IPS-11a (cell line): ENCODE measurements around the gene DDX39A.
"Not testable (repeated sequence)": the region's sequence is repeated elsewhere in the genome, so short reads cannot be mapped to it uniquely, and the experiment has no call there.

Experiments used
- H3K4me3 ChIP-seq: one replicate; pipeline ENCODE4 v1.5.1; 2013; ENCODE audit warnings: low read depth, low read length, control low read depth

DDX39A gene

DNA sequence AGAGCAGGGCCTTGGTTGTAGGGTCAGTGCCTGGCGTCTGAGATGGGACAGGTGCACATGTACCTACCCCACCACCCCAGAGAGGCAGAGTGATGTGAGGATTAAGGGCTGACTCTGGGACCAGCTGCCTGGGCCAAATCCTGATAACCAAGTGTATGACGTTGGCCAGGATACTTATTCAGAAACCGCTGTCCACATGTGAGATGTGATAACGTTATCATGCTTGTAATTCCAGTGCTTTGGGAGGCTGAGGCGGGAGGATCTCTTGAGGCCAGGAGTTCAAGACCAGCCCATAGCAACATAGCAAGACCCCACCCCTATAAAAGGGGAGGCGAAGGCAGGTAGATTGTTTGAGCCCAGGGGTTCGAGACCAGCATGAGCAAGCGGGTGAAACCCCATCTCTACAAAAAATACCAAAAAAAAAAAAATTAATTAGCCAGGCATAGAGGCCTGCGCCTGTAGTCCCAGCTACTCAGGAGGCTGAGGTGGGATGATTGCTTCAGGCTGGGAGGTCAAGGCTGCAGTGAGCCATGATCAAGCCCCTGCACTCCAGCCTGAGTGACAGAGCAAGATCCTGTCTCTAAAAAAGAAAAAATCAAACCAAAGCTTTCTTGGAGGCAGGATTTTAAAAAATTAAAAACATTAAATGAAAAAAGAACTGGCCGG is 27.9 kb downstream of the DDX39A start:
- no peak overlapping the region for H3K4me3 ChIP-seq

DNA sequence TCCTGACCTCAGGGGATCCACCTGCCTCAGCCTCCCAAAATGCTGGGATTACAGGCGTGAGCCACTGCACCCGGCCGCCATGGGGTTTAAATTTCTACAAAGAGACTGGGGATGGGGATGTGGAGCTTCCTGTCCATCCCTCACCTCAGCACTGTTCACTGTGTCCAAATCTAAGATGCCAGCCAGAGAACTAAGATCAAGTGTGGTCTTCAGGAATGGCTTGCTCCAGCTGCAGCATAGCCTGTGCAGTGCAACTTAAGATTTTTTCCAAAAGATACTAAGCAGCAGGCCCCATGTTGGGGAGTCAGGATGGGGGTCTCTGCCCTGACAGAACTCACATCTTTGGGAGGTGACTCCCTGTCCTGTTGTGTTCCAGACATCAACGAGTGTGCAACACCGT is 28.6 kb downstream of the DDX39A start:
- no peak overlapping the region for H3K4me3 ChIP-seq

DNA sequence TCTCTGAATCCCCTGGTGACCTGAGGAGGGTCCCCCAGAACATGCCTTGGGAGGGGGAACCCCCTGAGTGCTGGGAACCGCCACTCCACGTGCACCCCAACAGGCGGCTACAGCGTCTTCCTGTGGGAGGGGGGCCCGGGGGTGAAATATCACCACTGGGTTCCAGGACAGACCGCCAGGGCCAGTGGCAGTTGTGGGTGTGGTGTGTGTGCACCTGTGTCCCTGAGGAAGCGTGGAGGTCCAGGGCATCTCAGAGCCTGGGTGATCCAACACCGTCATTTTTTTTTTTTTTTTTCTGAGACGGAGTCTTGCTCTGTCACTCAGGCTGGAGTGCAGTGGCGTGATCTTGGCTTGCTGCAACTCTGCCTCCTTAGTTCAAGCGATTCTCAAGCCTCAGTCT is 33.6 kb downstream of the DDX39A start:
- no peak overlapping the region for H3K4me3 ChIP-seq

DNA sequence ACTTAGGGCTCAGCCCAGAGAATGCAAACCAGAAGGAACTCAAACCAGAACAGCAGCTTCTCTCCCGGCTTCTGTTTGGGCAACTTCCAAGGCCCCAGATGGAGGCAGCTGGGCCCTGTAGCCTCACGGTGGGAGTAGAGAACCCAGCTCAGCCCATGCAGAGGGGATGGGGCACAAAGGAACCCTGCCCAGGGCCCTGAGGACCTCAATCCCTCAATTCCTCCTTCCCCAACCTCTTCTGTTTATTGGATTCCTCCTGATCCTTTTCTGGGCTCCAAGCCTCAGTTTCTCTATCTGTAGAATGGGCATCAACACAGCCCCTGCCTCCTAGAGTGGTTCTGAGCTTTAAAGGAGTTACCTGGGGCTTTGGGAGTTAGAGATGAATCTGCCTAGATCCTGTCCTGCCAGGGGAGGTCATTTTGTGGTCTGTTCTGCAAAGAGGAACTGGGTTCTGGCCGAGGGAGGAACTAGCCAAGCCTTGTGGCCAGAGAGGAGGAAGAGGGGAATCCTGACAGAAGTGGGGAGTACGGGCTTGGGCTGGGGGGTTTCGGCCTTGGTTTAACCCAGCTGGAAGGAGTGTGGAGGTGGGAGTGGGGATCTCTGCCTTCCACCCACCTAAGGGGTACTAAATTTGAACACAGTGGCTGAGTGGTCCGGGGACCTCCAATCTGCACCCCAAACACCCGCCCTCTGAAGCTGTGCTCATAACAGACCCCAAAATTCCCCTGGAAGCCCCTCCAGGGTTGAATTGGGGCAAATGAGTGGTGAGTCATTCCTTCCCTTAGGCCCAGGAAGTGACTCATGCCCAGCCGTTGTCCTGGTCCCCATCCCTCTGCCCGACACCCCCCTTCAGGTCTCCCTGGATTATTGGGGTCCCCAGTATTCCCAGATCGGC is 35.2 kb downstream of the DDX39A start:
- no peak overlapping the region for H3K4me3 ChIP-seq

DNA sequence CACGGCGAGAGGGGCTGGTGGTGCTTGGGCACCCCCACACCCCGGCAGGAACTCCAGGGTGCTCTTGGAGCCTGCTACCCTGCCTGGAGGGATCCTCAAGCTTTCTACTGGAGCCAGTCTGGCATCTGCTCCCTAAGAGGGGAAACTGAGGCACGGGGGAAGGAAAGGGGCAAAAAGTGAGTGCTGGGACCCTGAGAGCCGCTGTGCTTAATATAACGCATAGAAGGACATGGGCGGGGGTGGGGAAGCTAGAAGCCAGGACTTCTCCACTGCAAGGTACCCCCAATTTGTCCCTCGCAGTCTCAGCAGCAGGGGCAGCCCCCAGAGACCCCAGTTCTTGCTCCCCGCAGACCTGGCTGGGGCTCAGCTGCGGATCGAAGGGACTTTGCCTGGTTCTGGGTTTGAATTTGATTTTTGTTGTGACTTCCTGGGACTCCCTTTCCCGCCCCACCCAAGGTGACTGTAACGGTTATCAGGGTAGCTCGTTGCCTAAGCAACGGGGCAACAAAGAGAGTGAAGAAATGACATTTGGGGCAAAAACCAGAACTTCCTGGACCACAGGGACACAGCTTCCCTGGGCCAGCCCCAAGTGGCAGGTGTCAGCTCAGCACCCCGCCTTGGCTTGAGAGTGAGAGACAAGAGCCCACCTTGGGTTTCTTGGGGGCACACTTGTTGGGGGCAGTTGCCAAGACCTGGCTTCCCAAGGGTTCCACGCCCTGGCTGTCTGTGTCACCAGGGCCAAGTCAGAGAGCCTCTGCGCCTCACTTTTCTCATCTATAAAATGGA is 37.3 kb downstream of the DDX39A start:
- no peak overlapping the region for H3K4me3 ChIP-seq

DNA sequence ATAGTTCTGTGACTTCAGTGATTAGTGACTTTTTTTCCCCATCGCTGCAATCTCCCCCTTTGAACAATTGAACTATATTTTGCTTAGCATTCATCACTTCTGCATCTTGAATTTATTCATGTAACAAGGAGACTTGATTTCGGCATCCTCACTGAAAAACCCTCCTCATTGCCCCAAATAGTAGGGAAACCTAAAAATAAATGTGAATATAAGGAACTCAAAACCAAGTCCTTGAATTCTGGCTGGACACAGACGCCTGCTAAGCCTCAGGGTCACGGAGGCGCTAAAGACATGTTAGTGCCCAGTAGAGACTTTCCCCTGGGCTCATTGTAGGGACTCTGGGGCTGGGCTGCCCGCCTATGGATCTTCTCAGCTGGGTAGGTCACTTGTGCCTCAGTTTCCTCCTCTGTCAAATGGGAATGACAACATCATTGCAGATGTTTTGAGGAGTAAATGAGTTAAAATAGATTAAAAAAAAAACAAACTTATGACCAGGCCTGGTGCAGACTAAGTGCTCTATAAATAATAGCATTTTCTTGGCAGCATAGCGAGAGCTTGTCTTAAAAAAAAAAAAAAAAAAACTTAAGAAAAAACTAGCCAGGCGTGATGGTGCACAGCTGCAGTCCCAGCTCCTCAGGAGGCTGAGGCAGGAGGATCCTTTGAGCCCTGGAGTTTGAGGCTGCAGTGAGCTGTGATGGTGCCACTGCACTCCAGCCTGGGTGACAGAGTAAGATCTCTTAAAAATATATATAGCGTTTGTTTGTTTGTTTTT is 39.7 kb downstream of the DDX39A start:
- no peak overlapping the region for H3K4me3 ChIP-seq

DNA sequence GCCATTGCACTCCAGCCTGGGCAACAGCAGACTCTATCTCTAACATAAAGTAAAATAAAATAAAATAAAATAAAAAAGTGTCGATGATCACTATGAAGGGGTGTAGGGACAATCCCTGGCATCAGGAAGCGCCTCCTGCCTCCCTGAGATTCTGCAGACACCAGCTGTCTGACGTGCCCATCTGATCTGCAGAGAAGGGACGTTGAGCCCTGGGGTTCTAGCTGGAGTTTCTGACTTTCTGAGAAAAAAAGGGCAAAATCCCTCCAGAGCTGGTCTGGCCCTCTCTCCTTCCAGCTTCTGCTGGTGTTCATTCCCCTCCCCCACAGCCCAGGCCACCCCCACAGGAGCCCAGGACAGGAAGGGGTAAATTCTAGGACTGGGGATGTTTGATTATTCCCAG is 40.3 kb downstream of the DDX39A start:
- no peak overlapping the region for H3K4me3 ChIP-seq

DNA sequence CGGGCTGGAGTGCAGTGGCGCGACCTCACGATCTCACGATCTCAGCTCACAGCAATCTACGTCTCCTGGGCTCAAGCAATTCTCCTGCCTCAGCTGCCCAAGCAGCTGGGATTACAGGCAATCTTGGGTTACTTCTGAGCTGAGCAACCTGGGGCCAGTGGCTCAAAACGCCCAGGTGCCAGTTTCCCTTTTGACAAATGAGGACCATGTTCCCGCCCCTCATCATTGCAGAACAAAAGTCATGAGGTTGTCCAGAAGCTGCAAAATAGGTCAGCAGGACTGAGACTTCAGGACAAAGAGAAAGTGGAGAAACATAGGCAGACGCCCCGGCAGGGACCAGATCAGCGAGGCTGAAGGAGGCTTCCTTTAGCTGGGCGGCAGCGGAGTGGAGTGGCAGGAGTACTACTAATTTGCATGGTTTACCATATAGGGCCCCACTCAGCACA is 41.2 kb downstream of the DDX39A start:
- no peak overlapping the region for H3K4me3 ChIP-seq

DNA sequence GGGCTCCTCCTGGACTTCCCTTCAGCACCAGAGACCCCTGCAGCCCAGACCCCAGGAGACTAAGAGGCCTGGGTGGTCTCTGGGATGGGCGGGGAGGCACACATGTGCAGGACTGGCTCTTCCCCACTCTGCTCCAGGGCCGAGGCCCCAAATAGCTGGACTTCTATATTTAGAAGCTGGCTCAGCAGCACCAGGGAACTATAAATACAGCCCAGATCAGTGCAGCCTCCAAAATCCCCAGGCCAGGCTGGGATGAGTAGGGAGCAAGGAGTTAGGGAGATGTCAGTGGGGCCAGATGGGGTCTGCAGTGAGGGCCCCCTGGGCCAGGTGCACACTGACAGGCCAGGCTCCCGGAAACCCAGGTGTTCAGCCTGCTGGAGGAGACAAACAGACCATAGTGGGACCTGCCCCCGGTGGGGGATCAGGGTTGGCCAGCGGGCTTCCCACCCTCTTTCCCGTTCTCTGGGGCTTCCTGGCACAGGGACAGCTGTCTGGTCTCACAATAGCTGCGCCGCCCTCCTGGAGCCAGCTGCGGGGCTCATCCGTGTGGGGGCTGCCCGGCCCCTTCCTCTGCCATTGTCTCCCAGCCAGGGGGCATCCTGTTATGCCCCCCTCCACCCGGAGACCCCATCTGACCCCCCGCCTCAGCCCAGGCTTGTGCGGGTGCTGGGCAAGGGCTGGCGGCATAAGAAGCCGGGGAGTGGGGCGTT is 43.4 kb downstream of the DDX39A start:
- no peak overlapping the region for H3K4me3 ChIP-seq

DNA sequence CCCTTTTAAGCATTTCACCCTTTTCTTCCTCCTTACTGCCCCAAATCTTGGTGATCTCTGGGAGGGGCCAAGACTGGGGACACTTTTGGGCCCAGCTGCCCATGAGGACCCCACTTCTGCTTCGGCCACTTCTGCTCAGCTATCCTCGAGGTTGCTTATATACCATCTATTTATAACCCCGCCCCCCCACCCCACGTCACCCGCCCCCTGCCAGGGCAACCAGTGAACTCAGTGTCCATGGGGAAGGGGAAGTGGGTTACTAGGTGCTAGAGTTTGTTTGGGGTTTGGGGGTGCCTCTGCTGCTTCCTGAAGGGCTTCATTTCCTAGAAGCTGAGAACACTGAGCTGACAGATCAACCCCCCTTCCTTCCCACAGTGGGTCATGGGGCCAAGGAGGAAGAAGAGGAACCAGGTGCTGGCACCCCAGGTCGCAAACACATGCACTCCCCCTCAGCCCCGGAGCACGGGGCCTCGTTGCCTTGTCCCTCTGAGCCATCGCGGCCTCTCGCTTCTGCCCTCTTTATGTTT is 44.0 kb downstream of the DDX39A start:
- no peak overlapping the region for H3K4me3 ChIP-seq

DNA sequence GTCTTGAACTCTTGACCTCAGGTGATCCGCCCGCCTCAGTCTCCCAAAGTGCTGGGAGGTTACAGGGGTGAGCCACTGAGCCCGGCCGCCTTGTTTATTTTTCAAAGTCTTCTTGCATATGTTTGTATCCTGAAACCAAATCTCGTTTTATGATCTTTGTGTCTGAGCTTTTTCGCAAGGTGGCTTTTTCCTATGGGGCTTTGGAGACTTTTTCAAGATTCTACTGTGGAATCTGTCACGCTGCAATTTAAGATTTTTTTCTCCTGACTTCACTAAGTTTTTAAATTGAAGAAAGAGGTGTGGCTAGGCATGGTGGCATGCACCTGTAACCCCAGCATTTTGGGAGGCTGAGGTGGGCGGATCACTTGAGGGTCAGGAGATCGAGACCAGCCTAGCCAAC is 44.8 kb downstream of the DDX39A start:
- H3K4me3 ChIP-seq = not testable (repeated sequence)

DNA sequence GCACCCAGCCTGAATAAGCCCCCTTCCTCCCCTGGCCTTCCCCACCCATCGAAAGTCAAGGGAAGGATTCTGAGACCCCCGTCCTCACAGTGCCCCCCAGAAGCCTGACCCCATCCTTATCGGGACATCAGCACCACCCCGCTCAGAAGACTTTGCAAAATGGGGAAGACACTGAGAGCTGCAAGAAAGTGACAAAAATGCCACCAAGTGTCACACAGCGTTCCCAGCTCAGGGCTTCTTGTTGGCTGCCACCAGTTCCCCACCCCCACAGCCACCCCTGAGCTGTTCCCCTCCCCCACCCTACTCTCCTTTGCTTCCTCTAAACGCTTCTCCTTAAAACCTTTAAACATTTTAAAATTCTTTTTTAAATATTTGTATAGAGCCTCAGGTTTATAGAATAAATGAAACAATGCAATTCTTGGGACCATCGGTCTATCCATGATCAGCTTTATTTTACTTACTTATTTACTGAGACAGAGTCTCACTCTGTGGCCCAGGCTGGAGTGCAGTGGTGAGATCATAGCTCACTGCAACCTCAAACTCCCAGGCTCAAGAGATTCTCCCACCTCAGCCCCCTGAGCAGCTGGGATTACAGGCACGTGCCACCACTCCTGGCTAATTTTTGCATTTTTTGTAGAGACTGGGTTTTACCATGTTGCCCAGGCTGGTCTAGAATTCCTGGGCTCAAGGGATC is 46.6 kb downstream of the DDX39A start:
- not testable (repeated sequence) for H3K4me3 ChIP-seq

DNA sequence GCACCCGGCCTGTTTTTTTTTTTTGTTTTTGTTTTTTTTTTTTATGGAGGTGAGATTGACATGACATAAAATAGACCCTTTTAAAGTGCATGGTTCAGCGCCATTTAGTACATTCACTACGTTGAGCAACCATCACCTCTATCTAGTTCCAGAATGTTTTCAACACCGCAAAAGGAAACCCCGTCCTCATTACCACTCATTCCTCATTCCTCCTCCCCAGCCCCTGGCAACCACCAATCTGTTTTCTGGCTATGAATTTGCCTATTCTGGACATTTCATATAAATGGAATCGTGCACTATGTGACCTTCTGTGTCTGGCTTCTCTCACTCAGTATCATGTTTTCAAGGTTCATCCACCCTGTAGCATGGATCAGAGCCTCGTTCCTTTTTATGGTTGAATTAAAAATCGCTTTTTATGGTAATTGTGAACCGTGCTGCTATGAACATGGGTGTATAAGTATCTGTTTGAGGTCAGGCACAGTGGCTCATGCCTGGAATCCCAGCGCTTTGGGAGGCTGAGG is 47.8 kb downstream of the DDX39A start:
- no peak overlapping the region for H3K4me3 ChIP-seq

DNA sequence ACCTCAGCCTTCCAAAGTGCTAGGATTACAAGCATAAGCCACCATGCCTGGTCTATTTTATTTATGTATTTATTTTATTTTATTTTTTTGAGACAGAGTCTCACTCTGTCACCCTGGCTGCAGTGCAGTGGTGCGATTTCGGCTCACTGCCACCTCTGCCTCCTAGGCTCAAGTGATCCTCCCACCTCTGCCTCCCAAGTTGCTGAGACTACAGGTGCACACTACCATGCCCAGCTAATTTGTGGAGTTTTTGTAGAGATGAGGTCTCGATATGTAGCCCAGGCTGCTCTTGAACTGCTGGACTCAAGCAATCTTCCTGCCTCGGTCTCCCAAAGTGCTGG is 48.2 kb downstream of the DDX39A start:
- no peak overlapping the region for H3K4me3 ChIP-seq

DNA sequence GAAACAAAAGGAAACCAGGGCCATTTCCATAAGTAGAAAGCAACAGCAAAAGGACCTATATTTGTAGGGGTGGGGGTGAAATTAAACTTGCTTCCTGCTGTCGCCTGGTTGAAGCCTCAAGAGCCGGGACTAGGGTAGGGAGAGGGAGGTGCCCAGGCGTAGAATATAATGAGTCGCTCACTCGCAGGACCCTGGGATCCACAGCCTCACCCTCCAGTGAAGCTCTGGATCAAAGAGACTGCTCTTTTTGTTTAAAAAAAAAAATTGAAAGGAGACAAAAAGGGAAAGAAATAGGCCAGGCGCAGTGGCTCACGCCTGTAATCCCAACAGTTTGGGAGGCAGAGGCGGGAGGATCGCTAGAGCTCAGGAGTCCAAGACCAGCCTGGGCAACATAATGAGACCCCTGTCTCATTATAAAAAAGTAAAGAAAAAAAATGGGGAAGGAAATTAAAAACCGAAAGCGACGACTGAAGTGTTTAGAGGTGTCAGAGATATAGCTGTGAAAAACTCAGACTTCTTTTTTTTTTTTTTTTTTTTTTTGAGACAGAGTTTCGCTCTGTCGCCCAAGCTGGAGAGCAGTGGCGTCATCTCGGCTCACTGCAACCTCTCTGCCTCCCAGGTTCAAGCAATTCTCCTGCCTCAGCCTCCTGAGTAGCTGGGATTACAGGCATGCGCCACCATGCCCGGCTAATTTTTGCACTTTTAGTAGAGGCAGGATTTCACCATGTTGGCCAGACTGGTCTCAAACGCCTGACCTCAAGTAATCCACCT is 48.8 kb downstream of the DDX39A start:
- H3K4me3 ChIP-seq = no peak overlapping the region

DNA sequence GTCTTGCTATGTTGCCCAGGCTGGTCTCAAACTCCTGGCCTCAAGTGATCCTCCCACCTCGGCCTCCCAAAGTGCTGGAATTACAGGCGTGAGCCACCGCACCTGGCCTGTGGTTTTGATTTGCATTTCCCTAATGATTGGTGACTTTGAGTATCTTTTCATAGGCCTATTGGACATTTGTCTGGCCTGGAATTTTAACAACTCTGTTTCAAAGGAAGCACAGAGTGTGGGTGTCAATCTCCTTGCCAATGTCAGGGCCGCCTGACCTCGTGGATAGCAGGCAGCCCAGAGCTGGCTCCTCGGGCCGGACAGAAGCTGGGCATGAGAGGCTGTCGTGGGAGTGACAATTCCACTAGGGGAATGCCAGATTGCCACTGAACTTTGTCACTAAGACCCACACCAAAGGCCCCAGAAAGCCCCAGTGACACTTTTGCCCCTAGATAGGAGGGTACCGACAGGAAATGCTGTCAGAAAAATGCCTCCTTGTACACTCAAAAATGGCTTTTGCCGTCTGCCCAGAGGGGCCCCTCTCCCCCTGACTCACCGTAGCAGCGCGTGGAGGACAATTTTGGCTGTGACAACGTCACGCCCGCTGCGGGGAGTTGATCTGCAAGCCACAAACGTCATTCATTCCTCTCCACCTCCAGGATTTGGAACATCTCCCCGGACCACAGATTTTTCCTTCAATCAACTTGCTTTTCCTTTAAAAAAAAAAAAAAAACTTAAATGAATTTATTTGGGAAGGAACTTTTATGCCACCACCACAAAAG is 49.6 kb downstream of the DDX39A start:
- H3K4me3 ChIP-seq = no peak overlapping the region

DNA sequence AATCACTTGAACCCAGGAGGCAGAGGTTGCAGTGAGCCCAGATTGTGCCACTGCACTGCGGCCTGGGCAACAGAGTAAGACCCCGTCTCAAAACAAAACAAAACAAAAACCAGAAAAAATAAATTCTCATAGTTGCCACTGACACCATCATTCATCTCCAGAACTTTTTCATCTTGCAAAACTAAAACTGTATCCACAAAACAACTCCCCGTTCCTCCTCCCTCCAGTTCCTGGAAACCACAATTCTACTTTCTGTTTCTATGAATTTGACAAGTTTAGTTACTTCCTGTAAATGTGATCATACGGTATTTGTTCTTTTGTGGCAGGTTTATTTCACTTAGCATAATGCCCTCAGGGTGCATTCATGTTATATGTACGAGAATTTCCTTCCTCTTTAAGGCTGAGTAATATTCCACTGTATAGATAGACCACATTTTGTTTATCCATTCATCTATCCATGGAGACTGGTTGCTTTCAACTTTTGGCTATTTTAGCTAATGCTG is 51.1 kb downstream of the DDX39A start:
- no peak overlapping the region for H3K4me3 ChIP-seq

DNA sequence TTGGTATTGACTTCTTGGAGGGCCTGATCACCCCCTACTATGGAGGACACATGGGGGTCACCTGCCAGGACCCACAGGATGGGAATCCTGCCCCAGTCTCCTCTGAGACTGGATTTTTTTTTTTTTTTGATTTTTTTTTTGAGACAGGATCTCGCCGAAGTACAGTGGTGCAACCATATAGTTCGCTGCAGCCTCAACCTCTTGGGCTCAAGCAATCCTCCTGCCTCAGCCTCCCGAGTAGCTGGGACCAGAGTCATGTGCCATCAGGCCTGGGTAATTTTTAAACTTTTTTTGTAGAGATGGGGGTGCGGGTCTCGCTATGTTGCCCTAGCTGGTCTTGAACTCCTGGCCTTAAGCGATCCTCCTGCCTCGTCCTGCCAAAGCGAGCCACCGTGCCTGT is 52.1 kb downstream of the DDX39A start:
- H3K4me3 ChIP-seq = no peak overlapping the region
